Activated CD8-positive, alpha-beta memory T cell treated with anti-CD3 and anti-CD28 coated beads, Interleukin-2, amount 50 U/mL, for 1 hour (primary cell): ENCODE results near the gene TMA16.
A peak's percentile ranks its signal among the peaks of the same experiment; 100 is the strongest.
"Not testable (repeated sequence)": the region's sequence is repeated elsewhere in the genome, so short reads cannot be mapped to it uniquely, and the experiment has no call there.

Experiments
- DNase-seq: peaks from one replicate; pipeline ENCODE4 v3.0.0-alpha.2; 2020; ENCODE audit errors: extremely low read depth

The TMA16 gene

DNA sequence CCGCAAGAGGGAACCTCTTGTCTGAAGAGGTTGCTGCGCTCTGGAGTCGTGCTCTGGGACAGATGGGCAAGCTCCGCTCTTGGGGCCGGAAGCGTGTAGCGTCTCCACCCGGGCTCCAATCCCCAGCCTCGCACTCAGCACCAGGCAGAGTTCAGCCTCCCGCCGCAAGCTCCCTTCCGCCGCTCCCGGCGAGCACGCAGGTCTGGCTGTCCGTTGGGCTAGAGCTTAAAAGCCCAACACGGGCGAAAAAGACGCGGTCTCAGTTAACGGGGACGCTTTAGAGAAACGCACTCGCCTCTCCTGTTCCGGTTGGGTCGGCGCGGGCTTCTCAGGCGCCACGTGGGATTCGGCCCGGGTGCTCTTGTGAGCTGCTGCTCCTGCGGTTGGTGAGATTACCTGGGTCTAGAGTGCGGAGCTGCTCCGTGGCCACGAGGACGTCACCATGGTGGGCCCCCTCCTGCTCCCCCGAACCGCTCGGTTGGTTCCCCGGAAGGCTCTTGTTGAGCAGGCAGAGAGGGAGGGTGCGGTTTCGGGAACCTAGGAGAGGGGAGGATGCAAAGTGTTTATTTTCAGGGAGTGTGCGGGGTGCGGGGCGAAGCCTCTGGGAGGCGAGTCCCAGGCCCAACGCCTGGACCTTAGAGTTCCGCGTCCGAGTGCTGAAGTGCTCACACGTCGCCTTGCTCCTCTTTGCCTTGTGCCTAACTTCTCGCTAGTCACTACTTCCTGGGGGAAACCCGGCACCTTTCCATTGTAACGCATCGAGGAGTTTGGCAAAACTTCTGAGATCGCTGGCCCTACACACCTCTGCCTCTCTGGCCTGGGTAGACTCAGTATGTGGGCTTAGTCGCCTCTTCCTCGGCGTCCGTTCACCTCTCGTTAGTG lies at the start of gene TMA16:
Gene TMA16, plus strand, starts transcription at position 331 of the 882 bp plus-strand sequence. Its CDS starts 112 bp downstream, at position 443.
- DNase-seq, result peak; percentile 62

DNA sequence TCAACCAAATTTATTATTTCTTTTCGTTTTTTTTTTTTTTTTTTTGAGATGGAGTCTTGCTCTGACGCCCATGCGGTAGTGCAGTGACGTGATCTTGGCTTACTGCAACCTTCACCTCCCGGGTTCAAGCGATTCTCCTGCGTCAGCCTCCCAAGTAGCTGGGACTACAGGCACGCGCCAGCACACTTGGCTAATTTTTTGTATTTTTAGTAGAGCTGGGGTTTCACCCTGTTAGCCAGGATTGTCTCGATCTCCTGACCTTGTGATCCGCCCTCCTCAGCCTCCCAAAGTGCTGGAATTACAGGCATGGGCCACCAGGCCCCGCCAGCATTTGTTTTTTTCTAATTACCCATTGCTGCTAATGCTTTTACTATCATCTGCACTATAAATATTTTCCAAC lies 47.5 kb upstream of the TMA16 start:
- not testable (repeated sequence) for DNase-seq

DNA sequence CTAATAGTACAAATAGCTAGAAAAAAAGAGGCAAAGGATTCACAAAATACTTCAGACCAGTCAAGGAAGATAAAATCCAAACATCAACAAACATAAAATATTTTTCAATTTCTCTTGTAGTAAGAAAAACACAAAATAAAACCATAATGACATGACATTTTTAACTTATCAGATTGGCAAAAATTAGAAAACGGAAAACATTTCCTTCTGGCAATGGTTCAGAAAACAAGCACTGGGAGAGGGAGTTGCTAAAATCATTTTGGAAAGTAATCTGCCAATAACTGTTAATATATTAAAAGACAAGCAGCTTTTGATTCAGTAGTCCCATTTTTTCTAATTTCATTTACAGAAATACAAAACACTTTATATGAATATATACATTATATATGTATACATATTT lies 47.0 kb upstream of the TMA16 start:
- DNase-seq, result no peak

DNA sequence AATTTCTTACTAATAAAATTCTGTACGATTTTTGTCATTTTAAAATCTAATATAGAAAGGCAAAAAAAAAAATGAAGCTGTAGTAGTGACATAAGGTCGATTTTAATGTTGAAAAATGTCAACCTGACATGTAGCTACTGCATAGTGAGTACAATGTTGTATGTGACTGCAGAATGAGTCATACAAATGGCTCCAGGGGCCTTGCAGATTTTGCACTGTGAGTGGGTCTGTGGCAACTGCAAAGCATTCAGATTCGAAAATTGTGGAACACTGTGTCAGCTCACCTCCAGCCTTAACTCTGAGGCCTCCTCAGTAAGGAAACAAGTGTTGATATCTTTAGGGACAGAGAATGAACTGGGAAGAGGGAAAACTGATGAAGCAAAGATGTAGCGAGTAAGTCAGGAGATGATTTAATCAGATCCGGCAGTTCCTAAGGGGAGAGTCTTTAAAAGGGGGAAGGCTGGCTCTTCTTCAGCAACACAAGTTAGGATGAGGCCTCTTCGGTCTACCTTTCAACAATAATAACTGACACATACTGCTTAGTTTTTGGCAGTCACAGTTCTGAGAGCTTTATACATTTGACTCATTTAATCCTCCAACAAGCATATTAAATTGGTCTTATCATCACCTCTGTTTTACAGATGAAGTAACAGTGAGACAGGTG lies 45.8 kb upstream of the TMA16 start:
- DNase-seq, result no peak

DNA sequence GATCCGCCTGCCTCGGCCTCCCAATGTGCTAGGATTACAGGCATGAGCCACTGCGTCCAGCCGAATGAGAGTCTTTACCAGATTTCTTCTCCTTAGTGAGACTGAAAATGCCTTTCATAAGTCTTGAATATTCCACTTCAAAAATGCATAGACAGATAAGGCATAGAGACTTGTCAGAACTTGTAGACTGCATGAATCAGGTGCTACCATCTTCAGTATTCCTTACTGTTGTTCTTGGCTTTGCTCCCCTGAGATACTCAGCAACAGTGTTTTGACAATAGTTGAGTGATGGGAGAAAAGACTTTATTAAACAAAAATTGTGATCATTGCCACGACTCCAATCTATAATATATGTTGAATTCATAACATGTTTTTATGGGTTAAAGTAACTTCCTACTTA lies 31.9 kb upstream of the TMA16 start:
- DNase-seq, result no peak

DNA sequence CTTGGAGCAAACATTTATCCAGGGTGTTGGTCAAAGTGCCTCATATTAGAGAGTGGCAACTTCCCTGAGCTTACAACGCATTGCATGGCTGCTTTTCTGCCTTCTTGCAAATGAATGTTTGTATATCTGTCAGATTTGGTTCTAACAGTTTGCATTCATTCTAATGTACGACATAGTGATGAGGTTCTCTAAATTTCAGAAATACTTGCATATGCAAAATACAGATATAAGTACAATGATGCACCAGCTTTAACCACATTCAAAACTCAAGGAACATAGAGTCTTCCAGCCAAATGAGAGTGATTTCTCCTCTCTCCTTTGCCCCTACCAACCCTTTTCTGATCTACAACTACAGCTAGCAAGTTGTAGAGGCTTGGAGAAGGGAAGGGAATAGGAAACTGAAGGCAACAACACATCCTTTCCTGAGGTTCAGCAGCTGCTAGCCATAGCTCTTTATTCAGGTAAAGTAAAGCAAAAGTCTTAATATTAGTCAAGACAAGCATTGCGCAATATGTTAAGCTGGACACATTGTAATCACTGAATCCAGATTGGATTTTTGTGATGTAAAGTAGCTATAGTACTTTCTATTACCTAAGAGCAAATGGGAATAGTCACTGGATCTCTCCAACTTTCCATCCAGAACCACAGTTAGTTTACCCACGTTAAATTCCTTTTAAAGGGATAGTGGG lies 27.3 kb upstream of the TMA16 start:
- no peak for DNase-seq

DNA sequence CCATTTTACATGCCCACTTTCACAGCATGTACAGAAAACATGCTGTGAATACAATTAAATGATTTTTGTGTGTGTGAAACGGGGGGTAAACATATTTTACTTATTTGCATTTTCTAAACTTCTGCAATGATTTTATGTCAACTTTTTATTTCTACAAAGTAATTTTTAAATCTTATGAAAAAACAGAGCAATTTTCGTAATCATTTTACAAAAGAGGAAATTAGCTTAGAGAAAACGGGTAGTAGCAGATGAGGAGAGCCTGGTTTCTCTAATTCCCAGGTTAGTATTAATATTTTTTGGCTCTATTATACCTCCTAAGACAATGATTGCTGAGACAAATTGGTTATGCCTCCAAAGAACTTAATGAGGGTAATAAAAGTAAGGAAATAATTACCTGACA lies 24.1 kb upstream of the TMA16 start:
- DNase-seq, result no peak

DNA sequence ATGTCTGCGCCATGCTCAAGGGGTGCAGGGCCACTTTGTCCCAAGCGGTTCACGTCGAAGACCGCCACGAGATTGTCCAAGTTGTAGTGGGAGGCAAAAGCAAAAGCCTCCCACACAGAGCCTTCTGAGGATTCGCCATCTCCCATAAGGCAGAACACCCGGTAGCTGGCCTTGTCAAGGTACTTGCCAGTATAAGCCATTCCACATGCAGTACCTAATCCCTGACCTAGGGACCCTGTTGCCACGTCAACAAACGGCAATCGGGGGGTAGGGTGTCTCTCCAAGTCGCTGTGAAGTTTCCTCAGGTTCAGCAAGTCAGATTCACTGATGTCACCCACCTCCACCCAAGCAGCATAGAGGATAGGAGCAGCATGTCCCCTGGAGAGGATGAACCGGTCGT lies 21.4 kb upstream of the TMA16 start:
- no peak for DNase-seq

DNA sequence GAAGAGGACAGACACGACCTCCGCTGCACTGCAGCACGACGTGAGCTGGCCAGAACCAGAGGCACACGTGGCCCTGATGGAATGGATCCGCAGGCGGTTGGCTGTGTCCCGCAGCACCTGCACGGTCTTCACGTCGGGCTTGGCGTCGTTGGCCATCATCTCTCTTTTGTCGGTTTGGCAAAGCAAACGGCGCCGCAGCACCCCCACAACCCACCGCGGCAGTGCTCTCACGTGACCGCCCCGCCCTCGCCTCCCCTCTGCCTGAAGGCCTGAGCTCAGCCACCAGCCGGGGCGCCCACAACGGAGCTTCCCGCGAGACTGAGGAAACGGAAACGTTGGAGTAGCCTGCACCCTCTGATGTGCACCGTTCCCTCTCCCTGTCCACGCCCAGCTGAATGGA lies 20.9 kb upstream of the TMA16 start, which contains the start of gene TKTL2:
Gene TKTL2, minus strand, starts transcription at position 179 of the 400 bp plus-strand sequence. Its CDS starts 20 bp downstream, at position 159.
- DNase-seq, result no peak

DNA sequence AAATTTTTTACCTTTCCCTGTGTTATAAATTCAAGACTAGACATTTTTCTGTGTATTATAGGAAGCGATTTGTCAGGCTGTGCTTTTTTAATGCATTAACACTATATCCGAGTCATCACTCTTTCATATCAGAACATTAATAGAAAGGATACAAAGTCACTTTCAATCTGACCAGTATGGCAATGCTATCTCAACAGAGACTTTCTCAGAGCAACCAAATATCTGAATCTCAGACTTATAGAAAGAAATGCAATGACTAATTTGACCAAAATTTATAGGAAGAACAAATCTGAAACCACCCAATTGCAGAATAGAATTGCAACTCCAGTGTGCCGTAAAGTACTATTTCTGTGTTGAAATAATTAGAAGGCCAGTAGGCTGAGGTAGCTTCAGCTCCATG lies 20.5 kb upstream of the TMA16 start:
- DNase-seq, result no peak

DNA sequence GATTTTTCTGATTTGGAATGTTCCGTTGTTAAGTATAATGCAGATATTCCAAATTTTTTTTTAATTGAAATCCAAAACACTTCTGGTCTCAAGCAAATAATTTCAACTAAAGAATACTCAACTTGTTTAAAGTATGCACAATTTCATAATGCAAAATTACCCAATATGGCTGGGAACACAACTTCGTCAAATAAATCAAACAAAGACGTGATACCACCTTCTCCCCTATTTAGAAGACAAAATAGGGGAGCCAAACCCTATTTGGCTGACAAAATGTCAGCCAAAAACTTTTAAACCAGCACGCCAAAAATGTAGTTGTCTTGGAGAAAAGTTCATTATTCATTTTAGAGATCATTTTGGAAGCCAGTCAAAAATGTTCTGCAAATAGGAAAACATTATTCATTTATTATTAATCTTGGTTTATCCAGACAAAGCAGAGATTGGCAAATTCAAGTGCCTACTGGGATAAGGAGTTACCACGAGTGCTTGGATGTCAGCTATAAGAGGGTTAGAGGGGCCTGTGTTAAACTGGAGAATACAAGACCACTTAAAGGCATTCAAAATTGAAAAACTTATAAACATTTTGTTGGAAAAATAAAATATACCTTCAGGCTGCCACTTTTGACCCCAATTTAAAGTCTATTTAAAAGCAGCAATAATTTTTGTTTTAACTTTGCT lies 17.6 kb upstream of the TMA16 start:
- DNase-seq, result no peak

DNA sequence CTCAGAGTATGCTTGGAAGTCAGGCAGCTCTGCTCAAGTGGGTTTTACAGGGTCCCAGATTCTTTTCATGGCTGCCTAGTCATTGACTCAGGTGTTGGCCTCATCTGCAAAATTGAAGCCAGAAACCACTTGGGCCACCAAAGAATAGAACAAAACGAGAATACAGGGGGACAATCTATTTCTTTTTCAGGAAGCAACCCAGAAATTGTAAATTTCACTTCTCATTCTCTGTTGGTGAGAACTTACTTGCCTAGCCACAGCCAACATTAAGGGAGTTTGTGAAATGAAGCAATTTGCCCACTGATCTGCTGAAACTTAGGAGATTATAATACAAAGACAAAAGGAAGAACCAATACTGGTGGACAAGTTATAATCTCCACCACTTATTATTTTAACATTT lies 12.3 kb upstream of the TMA16 start:
- no peak for DNase-seq

DNA sequence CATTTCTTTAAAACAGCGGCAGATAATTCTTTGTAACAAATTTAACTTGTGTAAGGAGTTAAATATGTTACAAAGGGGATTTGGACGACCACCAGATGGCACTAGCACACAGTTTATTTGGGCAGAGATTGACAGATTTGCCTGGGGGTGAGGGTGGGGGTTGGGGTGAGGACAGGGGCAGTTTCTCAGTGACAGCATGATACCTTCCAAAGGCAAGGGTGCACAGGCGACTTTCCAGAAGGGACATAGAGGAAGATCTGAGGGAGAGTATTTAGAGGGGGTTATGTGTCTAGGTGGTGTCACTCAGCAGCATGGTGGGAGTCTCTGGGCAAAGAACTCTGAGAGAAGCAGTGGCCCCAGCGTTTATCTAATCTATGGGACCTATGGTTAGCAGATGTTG lies 9.6 kb upstream of the TMA16 start:
- peak; percentile 13 for DNase-seq

DNA sequence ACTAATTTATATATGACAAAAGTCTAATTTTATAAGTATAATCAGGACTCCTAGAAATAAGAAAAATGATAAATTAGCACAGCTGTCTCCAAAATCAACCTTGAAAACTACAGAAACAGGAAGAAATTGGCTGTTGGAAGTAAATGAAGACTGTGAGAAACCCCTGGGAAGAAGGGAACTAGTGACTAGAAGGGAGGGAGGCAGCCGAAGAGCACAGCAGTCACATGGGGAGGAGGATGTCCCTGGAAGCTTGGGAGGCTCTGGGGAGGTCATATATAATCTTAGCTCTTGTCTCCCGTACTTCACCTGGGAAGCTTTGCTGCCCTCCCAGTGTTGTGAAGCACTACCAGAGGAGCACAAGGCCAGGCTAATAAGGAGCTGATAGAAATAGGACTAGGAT lies 8.9 kb upstream of the TMA16 start:
- DNase-seq, result no peak

DNA sequence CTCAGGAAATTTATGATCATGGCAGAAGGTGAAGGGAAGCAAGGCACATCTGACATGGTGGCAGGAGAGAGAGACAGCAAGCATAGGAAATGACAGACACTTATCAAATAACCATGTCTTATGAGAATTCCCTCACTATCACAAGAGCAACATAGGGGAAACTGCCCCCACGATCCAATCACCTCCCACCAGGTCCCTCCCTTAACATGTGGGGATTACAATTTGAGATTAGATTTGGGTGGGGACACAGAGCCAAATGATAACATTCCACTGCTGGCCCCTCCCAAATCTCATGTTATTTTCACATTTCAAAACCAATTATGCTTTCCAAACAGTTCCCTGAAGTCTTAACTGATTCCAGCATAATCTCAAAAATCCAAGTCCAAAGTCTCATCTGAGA lies 8.2 kb upstream of the TMA16 start:
- DNase-seq, result no peak

DNA sequence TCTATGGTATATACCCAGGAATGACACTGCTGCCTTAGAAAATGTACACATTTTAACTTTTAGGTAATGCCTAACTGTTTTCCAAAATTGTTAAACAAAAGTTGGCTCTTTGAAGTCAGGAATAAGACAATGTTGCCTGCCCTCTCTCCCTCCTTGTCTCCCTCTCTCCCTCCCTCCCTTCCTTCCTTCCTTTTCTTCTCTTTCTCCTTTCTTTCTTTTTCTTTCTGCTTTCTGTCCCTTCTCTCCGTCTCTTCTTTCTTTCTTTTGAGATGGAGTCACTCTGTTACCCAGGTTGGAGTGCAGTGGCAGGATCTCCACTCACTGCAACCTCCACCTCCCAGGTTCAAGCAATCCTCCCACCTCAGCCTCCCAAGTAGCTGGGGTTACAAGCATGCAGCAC lies 4.6 kb upstream of the TMA16 start:
- DNase-seq, result no peak

DNA sequence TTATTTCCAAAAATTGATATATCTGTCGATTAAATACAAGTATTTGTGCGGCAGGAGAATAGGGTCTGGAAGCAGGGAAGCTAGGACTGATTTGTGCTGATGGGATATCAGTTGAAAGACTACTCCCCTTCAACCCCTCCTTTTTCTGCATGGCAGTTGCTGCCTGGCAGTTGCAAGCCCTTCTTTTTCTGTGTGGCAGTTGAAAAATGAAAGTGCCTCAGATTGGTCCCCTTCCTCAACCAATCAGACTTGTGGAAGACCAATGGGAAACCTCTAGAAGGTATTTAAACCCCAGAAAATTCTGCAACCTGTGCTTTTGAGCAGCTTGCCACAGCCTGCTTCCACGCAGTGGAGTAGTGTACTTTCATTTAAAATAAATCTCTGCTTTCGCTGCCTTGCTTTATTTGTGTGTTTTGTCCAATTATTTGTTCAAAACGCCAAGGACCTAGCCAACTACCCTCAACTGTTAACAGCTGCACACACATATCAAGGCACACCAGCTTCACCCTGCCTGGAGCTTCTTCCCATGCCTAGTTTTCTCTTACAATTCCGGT lies 1.5 kb upstream of the TMA16 start:
- no peak for DNase-seq

DNA sequence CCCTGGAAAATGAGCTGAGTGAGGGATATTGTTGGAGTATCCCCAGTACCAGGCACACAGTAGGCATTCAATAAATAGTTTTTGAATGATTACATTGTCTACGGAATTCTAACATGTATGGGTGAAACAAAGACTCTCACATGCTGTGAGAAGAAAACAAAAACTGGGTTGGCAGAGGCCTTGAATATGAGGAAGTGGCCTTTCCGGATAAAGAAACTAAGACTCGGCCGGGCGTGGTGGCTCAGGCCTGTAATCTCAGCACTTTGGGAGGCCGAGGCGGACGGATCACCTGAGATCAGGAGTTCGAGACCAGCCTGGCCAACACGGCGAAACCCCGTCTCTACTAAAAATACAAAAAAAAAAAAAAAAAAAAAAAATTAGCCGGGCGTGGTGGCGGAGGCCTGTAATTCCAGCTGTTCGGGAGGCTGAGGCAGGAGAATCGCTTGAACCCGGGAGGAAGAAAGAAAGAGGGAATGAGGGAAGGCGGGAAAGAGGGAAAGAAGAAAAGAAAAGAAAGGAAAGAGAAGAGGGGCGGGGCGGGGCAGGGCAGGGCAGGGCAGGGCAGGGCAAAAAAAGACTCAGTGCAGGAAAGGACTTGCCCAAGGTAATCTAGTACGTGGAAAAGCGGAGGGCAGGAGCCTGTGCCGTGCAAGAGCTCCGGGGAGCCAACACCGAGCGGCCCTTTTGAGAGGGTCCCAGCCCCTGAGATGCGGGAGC lies 689 bp upstream of the TMA16 start:
- DNase-seq, result no peak

DNA sequence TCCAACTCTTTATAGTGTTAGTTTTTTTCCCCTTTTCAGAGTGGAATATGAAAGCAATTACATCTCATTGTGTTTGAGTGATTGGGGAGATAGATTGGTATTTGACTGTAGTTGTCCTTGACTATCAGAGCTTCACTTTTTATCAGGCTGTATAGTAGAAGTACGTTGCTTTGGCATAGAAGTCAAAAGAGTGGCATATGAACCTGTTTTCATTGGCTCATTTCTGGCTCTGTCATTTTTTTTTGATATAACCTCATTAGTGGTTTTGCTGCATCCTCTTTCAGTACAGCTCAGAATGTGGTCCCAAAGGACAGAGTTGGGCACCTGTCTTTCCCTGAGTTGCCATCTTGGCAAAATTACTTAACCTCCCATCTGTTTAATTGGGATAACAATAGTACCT lies 1.4 kb downstream of the TMA16 start:
- DNase-seq, result no peak

DNA sequence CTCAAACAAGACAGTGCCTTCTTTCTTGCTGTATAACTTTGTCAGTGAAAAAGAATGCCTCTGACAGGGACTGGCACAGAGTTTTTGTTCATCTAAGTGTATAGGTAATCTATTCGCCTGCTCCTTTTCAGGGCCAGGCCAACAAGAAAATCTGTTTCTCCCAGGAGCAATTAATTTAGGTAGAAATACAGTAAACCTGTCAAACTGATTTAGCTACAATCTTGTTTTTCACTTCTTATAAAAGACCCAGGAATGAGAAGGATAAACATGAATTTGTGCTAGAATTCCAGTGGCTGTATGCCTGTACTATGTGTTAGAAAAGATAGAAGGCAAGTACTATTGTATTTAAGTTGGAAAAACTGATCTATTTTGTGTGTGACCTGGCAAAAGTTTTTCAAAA lies 6.1 kb downstream of the TMA16 start:
- no peak for DNase-seq

DNA sequence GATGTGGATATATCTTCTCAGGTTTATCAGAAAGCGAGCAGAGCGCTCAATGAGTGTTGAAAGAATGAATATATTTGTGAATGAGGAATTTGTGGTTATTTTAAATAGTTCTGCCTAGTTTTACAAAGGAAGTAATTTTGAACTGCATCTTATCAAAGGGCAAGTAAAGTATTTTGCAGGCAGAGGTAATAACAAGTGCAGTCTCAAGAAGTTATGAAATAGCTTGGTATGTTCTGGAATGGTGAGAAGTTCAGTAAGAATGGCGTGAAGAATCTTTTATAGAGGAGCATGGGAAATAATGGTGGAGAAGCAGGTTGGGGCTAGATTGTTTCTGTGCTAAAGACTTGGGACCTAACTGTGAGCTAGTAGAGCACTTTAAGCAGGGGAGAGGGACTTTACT lies 10.9 kb downstream of the TMA16 start:
- no peak for DNase-seq
